B cell (primary cell): ENCODE data around the gene ACTR2. TPM values are rescaled to one million over a fixed set of nuclear protein-coding genes. Genes with fewer than 3 reads are reported as not detected.

ENCODE experiments used
- ATAC-seq: fragments of 200-7000 bp; cut with Tn5 transposase; one replicate; pipeline ENCODE4 v1.10.0; 2021; ENCODE audit warnings: low read depth, mild to moderate bottlenecking, moderate number of reproducible peaks, moderate library complexity
- CTCF ChIA-PET: fragments of 350-600 bp; sonication (Branson Sonifier 250); formaldehyde crosslinking; loops from one replicate; lab custom pipeline; 2021; ENCODE audit warnings: antibody characterized with exemption, inconsistent platforms; lab: Charles Lee
- POLR2A ChIA-PET: fragments of 350-600 bp; sonication (Branson Sonifier 250); formaldehyde crosslinking; loops from one replicate; lab custom pipeline; 2021; ENCODE audit warnings: antibody characterized with exemption; lab: Charles Lee
- DNase-seq: peaks from one replicate; pipeline ENCODE4 v3.0.0; 2013
- H2AFZ ChIP-seq: 2 replicates; pipeline ENCODE4 v1.6.1; 2012; ENCODE audit warnings: mild to moderate bottlenecking, low read depth, low read length; ENCODE audit not compliant: insufficient read depth, poor library complexity, severe bottlenecking
- H3K27ac ChIP-seq, 2 donors: 1 replicate in 1 of 2; 2 replicates in 1 of 2; pipeline ENCODE4 v1.5.1; 2012 to 2013; ENCODE audit warnings: low read length in 2 of 2, mild to moderate bottlenecking in 2 of 2, moderate library complexity in 1 of 2
- H3K27me3 ChIP-seq, 4 experiments: fragments of 200-600 bp in 1 of 4; sonication (generic) in 1 of 4; replicated peaks in 1 of 4; 1 replicate in 2 of 4; 2 replicates in 2 of 4; pipeline versions ENCODE4 v1.6.1 to v1.7.0; 2013 to 2016; ENCODE audit warnings: low read length in 3 of 4, mild to moderate bottlenecking in 2 of 4, mixed read lengths in 1 of 4, moderate library complexity in 1 of 4; ENCODE audit not compliant: insufficient read depth in 4 of 4, control insufficient read depth in 3 of 4; ENCODE audit errors: control extremely low read depth in 1 of 4
- H3K36me3 ChIP-seq, 2 experiments: replicated peaks in 1 of 2; 1 replicate in 1 of 2; 2 replicates in 1 of 2; pipeline versions ENCODE4 v1.6.1 to v1.7.1; 2013; ENCODE audit warnings: low read length in 1 of 2; ENCODE audit not compliant: insufficient read depth in 2 of 2, control insufficient read depth in 1 of 2; ENCODE audit errors: control extremely low read depth in 1 of 2, extremely low read depth in 1 of 2
- H3K4me1 ChIP-seq, 2 donors: fragments of 200-600 bp in 1 of 2; sonication (generic) in 1 of 2; 1 replicate in 1 of 2; 2 replicates in 1 of 2; pipeline versions ENCODE4 v1.5.1 to v1.6.1; 2013 to 2017; ENCODE audit warnings: low read length in 2 of 2; ENCODE audit not compliant: control insufficient read depth in 2 of 2, insufficient read depth in 2 of 2
- H3K4me2 ChIP-seq: replicated peaks from 2 replicates; pipeline ENCODE3; 2012; ENCODE audit warnings: mild to moderate bottlenecking, low read depth, low read length; ENCODE audit not compliant: poor library complexity, severe bottlenecking
- H3K4me3 ChIP-seq, 5 experiments: fragments of 200-600 bp in 1 of 5; sonication (generic) in 1 of 5; 1 replicate in 3 of 5; 2 replicates in 2 of 5; pipeline versions ENCODE4 v1.5.1 to v1.7.0; 2011 to 2016; ENCODE audit warnings: low read length in 4 of 5, mild to moderate bottlenecking in 4 of 5, low read depth in 2 of 5, control low read depth in 1 of 5, moderate library complexity in 1 of 5; ENCODE audit not compliant: insufficient read depth in 1 of 5; ENCODE audit errors: control extremely low read depth in 1 of 5, extremely low read depth in 1 of 5
- H3K79me2 ChIP-seq: fragments of 200-600 bp; sonication (generic); one replicate; pipeline ENCODE4 v1.6.0; 2016; ENCODE audit warnings: low read length; ENCODE audit not compliant: control insufficient read depth, insufficient read depth
- H3K9ac ChIP-seq: fragments of 200-600 bp; sonication (generic); 2 replicates; pipeline ENCODE4 v1.6.1; 2017; ENCODE audit warnings: mild to moderate bottlenecking, low read length, moderate library complexity
- H3K9me3 ChIP-seq, 3 donors: one replicate each; pipeline versions ENCODE4 v1.6.1 to v1.7.1; 2013; ENCODE audit warnings: low read length in 2 of 3; ENCODE audit not compliant: control insufficient read depth in 2 of 3, insufficient read depth in 1 of 3; ENCODE audit errors: control extremely low read depth in 1 of 3
- H4K20me1 ChIP-seq: 2 replicates; pipeline ENCODE4 v1.6.0; 2012; ENCODE audit warnings: mild to moderate bottlenecking, low read length; ENCODE audit not compliant: insufficient read depth, control insufficient read depth, poor library complexity, severe bottlenecking
- H3K27ac Mint-ChIP-seq: one replicate; pipeline ENCODE4 v1.8.0; 2021; ENCODE audit warnings: mixed read lengths
- H3K27me3 Mint-ChIP-seq: one replicate; pipeline ENCODE4 v1.8.0; 2021; ENCODE audit warnings: mixed read lengths
- H3K4me1 Mint-ChIP-seq: one replicate; pipeline ENCODE4 v1.8.0; 2021; ENCODE audit warnings: mixed read lengths
- H3K4me3 Mint-ChIP-seq: one replicate; pipeline ENCODE4 v1.8.0; 2021; ENCODE audit warnings: mixed read lengths
- H3K9me3 Mint-ChIP-seq: one replicate; pipeline ENCODE4 v1.8.0; 2022; ENCODE audit warnings: mixed read lengths; ENCODE audit not compliant: insufficient read depth
- EZH2 ChIP-seq: IDR thresholded peaks from 2 replicates; pipeline ENCODE4 v1.6.1; 2012; ENCODE audit warnings: borderline replicate concordance, low read depth, mild to moderate bottlenecking, moderate library complexity, low read length; ENCODE audit not compliant: insufficient read depth, poor library complexity, severe bottlenecking
- WGBS: methylation state at CpG from one replicate; pipeline ENCODE4 v1.1.5; 2013; ENCODE audit warnings: missing lambda C conversion rate; ENCODE audit not compliant: insufficient coverage; 5-methylcytosine and 5-hydroxymethylcytosine counted together
- intact Hi-C: fragments of 100-400 bp; cut with micrococcal nuclease; formaldehyde crosslinking; loops from one replicate; pipeline ENCODE4 v1.10.0; 2022
- polyA plus RNA-seq: library from polyadenylated mRNA; depleted of rRNA; stranded (reverse); fragments of >200 nt; gene quantifications from 2 replicates; pipeline ENCODE4 v1.2.3, GENCODE V29; 2012
- total RNA-seq, 2 donors: library from RNA; stranded (reverse); fragments of 120-200 nt in 1 of 2; gene quantifications; 1 replicate in 1 of 2; 2 replicates in 1 of 2; pipeline versions ENCODE4 v1.2.3 to v1.2.4, GENCODE V29; 2013 to 2022
- TF ChIP-seq, protein P1 (sequence below): fragments of 200-600 bp; IDR thresholded peaks from one replicate; pipeline ENCODE4 v1.8.0; 2022; ENCODE audit warnings: antibody characterized with exemption, mild to moderate bottlenecking

The ACTR2 gene
- total and polyA plus RNA-seq, 2 donors (not counting 1 experiment from before 2014, with no cell fraction given): 41.8 to 284 TPM

DNA sequence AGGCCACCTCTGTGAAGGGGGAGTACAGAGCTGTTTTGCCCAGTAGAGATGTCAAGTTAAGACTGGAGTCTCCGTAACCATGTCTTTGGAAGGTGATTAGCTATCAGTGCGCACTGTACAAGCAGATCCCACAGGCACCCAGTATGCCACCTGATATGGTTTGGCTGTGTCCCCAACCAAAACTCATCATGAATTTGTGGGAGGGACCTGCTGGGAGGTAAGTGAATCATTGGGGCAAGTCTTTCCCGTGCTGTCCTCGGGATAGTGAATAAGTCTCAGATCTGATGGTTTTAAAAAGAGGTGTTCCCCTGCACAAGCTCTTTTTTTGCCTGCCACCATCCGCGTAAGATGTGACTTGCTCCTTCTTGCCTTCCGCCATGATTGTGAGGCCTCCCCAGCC is 90.2 kb downstream of the ACTR2 start:
- no peaks in the 10 kb centered on the region for H3K4me1 Mint-ChIP-seq
- no peak overlapping the region for H3K27ac Mint-ChIP-seq
- Histone ChIP-seq H3K4me3 (no peak overlapping the region), H3K9me3 (peaks cover 0 to 18% (median 0%) of the 10 kb centered on the region in 3 donors), H3K4me2 (no peak overlapping the region), H2AFZ (no peak overlapping the region), H3K27me3 (peaks cover 0 to 6% (median 3%) of the 10 kb centered on the region in 4 experiments), H3K79me2 (no peaks in the 10 kb centered on the region), H3K9ac (no peak overlapping the region), H4K20me1 (no peaks in the 10 kb centered on the region), H3K36me3 (no peaks in the 10 kb centered on the region), H3K4me1 (no peaks in the 10 kb centered on the region), H3K27ac (no peak overlapping the region)
- ChIA-PET CTCF (no interaction called here), POLR2A (no interaction called here)
- WGBS: 74% methylated on average over 5 of the region's 7 CpGs
- ATAC-seq (no peak), DNase-seq (no peak)
- peaks cover 7% of the 10 kb centered on the region for H3K27me3 Mint-ChIP-seq
- intact Hi-C loops: no loop called here
- H3K9me3 Mint-ChIP-seq: no peaks in the 10 kb centered on the region
- H3K4me3 Mint-ChIP-seq: no peak overlapping the region
- TF ChIP-seq, protein P1, sequence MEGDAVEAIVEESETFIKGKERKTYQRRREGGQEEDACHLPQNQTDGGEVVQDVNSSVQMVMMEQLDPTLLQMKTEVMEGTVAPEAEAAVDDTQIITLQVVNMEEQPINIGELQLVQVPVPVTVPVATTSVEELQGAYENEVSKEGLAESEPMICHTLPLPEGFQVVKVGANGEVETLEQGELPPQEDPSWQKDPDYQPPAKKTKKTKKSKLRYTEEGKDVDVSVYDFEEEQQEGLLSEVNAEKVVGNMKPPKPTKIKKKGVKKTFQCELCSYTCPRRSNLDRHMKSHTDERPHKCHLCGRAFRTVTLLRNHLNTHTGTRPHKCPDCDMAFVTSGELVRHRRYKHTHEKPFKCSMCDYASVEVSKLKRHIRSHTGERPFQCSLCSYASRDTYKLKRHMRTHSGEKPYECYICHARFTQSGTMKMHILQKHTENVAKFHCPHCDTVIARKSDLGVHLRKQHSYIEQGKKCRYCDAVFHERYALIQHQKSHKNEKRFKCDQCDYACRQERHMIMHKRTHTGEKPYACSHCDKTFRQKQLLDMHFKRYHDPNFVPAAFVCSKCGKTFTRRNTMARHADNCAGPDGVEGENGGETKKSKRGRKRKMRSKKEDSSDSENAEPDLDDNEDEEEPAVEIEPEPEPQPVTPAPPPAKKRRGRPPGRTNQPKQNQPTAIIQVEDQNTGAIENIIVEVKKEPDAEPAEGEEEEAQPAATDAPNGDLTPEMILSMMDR: no peak
- no peak for TF ChIP-seq EZH2

DNA sequence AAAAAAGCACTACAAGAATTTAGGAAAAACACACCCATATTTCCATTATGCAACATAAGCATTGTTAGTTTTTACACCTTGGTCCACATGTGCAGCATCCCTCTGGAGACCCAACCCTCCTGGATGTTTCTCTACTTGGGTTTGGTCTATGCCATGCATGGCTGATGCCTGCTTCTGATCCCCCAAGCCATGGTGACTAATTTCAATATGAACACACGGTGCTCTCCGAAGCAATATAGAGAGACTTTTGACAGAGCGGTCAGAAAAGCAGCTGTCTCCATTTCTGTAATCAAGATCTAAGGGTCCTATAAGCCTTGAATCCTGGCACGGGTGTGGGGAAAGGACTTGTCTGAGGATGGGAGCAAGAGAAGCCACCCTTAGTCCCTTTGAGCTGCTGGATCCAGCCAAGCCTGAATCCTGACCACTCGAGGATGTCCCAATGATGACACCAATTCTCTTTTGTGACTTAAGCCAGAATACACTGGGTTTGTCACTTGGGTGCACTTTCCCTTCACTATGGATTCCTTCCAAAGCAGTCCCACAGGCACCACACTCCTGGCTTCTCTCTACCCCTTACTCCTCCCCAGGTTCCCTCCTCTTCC is 91.5 kb downstream of the ACTR2 start:
- Histone ChIP-seq H3K4me1 (peaks cover 7 to 10% of the 10 kb centered on the region in 2 donors), H3K27me3 (peaks cover 0 to 6% (median 3%) of the 10 kb centered on the region in 4 experiments), H3K4me2 (no peak overlapping the region), H3K4me3 (no peak overlapping the region), H4K20me1 (no peaks in the 10 kb centered on the region), H3K9me3 (peaks cover 0 to 8% (median 0%) of the 10 kb centered on the region in 3 donors), H2AFZ (no peak overlapping the region), H3K79me2 (no peaks in the 10 kb centered on the region), H3K36me3 (no peaks in the 10 kb centered on the region), H3K9ac (no peak overlapping the region), H3K27ac (no peak overlapping the region)
- ATAC-seq (no peak), DNase-seq (no peak)
- H3K4me1 Mint-ChIP-seq: peaks cover 7% of the 10 kb centered on the region
- H3K9me3 Mint-ChIP-seq: no peaks in the 10 kb centered on the region
- no peak overlapping the region for H3K27ac Mint-ChIP-seq
- intact Hi-C loops: no loop called here
- CTCF ChIA-PET: no interaction called here
- peaks cover 15% of the 10 kb centered on the region for H3K27me3 Mint-ChIP-seq
- TF ChIP-seq, protein P1: no peak
- POLR2A ChIA-PET: no interaction called here
- 70% methylated on average over 2 of the region's 5 CpGs for WGBS
- no peak overlapping the region for H3K4me3 Mint-ChIP-seq
